HL-60 (cell line): ENCODE results near the gene CNMD.
"Not testable (repeated sequence)": the region's sequence is repeated elsewhere in the genome, so short reads cannot be mapped to it uniquely, and the experiment has no call there.

Experiments used
- DNase-seq, 2 experiments: peaks; one replicate each; pipeline ENCODE4 v3.0.0-alpha.2; 2010 to 2020; ENCODE audit warnings: low read depth in 1 of 2, low spot score in 1 of 2
- H3K27ac ChIP-seq: fragments of 250-450 bp; sonication (Bioruptor Pico); replicated peaks from 2 replicates; pipeline ENCODE4 v1.5.1; 2020; ENCODE audit warnings: mild to moderate bottlenecking, moderate library complexity
- H3K27me3 ChIP-seq: fragments of 250-450 bp; sonication (Bioruptor Pico); 2 replicates; pipeline ENCODE4 v1.5.1; 2021; ENCODE audit warnings: mild to moderate bottlenecking, moderate library complexity; ENCODE audit not compliant: insufficient read depth, poor library complexity, severe bottlenecking
- H3K4me3 ChIP-seq: replicated peaks from 2 replicates; pipeline ENCODE4 v1.5.1; 2011; ENCODE audit warnings: mild to moderate bottlenecking, control low read depth, low read length; ENCODE audit not compliant: insufficient read depth
- CTCF ChIP-seq: IDR thresholded peaks from one replicate; pipeline ENCODE4 v1.5.1; 2011; ENCODE audit warnings: low read length, control low read depth, inconsistent platforms; ENCODE audit not compliant: insufficient read depth
- GABPA ChIP-seq: IDR thresholded peaks from 2 replicates; pipeline ENCODE4 v1.6.1; 2012; ENCODE audit warnings: low read depth
- POLR2AphosphoS5 ChIP-seq: IDR thresholded peaks from 2 replicates; pipeline ENCODE4 v1.6.1; 2012; ENCODE audit warnings: low read depth
- REST ChIP-seq: IDR thresholded peaks from 2 replicates; pipeline ENCODE4 v1.6.1; 2012; ENCODE audit warnings: low read depth; ENCODE audit not compliant: insufficient replicate concordance
- SPI1 ChIP-seq: IDR thresholded peaks from 2 replicates; pipeline ENCODE4 v1.6.1; 2012; ENCODE audit warnings: low read depth, mild to moderate bottlenecking, borderline replicate concordance

CNMD gene

DNA sequence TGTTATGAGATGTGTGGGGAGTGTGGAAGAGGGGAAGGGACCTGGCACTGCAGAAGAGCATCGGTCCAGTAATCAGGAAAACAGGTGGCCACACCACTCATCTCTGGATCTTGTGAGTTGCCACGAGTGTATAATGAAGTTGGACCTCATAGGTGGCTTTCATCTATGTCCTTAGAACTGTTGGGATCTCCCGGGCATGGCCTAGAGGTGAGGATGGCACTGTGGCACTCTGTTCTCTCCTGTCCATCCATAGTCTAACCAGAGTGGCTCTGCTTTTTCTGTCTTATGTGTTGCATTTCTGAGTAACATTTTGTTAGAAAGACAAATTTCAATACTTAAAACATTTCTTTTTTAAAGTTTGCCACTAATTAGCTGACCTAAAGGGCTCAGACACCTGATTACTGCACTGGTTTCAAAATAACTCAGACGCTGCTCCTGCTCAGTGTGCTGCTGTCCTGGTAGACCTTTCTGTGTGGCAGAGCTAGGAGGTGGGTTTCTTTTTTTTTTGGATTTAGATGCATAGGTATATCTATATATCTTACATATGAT lies 5.5 kb downstream of the CNMD start:
- no peak overlapping the region for H3K27ac ChIP-seq
- H3K4me3 ChIP-seq = no peak overlapping the region
- peaks cover 30% of the 10 kb centered on the region for H3K27me3 ChIP-seq
- no peak for TF ChIP-seq POLR2AphosphoS5
- no peak for DNase-seq

DNA sequence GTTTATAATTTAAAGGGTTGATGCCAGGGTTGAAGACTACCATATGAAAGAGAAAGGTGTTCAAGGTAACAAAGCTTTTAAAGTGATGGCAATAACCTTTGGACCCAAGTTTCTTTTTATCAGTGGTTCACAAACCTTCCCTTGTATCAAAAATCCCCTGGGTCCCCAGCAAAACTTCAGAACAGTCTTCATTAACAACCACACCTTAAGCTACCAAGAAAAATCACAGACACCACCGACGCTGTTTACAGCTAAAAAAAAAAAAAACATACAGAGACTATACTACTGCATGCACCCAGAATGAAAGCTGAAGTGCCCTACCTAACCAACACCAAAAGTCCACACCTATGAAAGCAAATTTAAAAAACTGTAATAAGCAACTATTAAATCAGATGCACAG lies 13.4 kb downstream of the CNMD start:
- no peak overlapping the region for H3K27ac ChIP-seq
- TF ChIP-seq REST (no peak), POLR2AphosphoS5 (no peak), CTCF (no peak), GABPA (no peak), SPI1 (no peak)

GRCh38 chr13:52725302-52725701 lies 14.3 kb downstream of the CNMD start:
- TF ChIP-seq SPI1 = no peak
- no peak for TF ChIP-seq REST
- TF ChIP-seq POLR2AphosphoS5 = no peak
- TF ChIP-seq CTCF = no peak
- no peak for TF ChIP-seq GABPA
- no peak for DNase-seq
- no peak overlapping the region for H3K27ac ChIP-seq
- H3K4me3 ChIP-seq = no peak overlapping the region
- no peaks in the 10 kb centered on the region for H3K27me3 ChIP-seq

More for the DNA sequence above, 13.4 kb downstream of the CNMD start:
- H3K4me3 ChIP-seq = no peak overlapping the region
- no peaks in the 10 kb centered on the region for H3K27me3 ChIP-seq
- no peak for DNase-seq

DNA sequence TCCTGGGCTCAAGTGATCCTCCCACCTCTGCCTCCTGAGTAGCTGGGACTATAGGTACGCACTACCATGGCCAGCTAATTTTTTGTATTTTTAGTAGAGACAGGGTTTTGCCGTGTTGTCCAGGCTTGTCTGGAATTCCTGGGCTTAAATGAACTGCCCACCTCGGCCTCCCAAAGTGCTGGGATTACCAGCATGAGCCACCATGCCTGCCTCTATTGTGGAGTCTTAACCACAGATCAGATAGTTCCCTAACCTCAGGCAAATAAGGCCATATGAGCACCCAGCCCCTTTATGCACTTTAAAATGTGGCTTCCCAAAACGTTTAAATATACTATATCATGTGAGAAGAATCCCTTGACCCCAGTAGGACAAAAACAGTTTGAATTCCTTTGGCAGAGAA lies 16.4 kb downstream of the CNMD start:
- Histone ChIP-seq H3K27me3 (peaks cover 3% of the 10 kb centered on the region), H3K27ac (no peak overlapping the region), H3K4me3 (no peak overlapping the region)
- TF ChIP-seq GABPA = no peak
- no peak for TF ChIP-seq SPI1
- no peak for TF ChIP-seq POLR2AphosphoS5
- no peak for TF ChIP-seq CTCF
- TF ChIP-seq REST = no peak
- no peak for DNase-seq

- not testable (repeated sequence) for H3K27ac ChIP-seq, DNase-seq, H3K27me3 ChIP-seq, H3K4me3 ChIP-seq
Observed at GRCh38 chr13:52721356-52721755, 18.3 kb downstream of the CNMD start.

DNA sequence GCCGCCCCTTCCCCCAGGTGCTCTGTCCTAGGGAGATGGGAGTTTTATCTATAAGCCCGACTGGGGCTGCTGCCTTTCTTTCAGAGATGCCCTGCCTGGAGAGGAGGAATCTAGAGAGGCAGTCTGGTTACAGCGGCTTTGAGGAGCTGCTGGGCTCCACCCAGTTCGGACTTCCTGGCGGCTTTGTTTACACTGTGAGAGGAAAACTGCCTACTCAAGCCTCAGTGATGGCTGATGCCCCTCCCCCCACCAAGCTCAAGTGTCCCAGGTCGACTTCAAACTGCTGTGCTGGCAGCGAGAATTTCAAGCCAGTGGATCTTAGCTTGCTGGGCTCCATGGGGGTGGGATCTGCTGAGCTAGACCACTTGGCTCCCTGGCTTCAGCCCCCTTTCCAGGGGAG lies 18.7 kb downstream of the CNMD start:
- H3K4me3 ChIP-seq, H3K27ac ChIP-seq, DNase-seq, H3K27me3 ChIP-seq: not testable (repeated sequence)
